GM20431 (cell line): Measurements from ENCODE around the gene PRH1.

ENCODE experiments used
- in situ Hi-C: fragments of 300-500 bp; cut with MseI, MboI; formaldehyde crosslinking; loops from one replicate; pipeline ENCODE4 v1.15.0; 2020; ENCODE audit warnings: low sequenced_read_pairs; ENCODE audit not compliant: unreplicated experiment

PRH1 gene

DNA sequence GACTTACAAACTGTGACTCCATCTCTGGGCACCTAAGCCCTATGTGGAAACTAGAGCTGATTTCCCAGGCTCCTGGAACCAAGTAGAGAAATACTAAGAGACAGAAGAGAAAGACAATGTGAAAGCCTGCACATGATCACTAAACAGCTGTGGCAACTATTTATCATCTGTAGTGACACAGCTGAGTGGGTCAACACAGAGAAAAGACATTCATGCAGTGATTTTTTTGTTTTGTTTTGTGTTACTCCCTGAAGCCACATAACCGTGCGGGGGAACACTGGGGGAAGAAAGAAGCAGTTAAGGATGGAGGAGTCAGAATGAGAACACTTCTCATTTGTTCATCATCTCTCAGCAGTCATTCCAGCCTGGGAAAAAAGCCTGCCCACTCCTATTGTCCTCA, 36.3 kb downstream of the PRH1 start:
- in situ Hi-C loops: no loop called here

DNA sequence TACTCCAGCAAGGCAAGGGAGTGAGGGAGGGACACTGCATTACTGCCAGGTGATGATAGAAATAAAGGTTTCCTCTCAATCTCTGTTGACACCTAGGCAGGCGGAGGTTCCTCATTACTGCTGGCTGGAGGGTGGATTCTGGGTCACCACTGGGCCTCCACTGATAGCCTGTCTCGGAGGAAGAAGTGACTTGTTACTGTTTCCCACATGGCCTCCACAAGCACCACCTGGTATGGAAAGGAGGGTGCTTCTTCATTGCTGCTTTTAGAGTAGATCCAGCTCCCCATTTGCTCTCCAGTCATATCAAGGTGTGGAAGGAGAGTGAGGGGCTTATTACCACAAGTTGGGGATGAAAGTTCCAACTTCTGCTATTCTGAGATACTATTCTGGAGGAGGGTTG, 41.2 kb downstream of the PRH1 start:
- in situ Hi-C loops: no loop called here

DNA sequence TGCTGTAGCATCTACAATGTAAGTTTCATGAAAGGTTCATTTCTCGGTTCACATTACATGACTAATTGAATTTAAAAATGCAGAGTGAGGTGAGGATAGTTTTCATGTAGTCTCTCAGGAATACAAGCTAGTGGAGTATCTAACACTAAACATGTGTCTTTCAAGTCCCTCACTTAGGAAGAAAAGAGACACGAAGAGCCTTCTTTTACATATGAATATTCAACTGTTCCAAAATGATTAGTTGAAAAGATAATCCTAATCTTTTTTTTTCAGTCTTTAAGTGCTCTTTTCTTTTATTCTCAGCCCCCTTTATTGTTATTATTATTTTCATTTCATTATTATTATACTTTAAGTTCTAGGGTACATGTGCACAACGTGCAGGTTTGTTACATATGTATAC, 45.6 kb downstream of the PRH1 start:
- in situ Hi-C loops: no loop called here
